PC-3 (cell line): ENCODE measurements around the gene DYRK3. TPM values are rescaled to one million over a fixed set of nuclear protein-coding genes. Genes with fewer than 3 reads are reported as not detected.
"Not testable (repeated sequence)": the region's sequence is repeated elsewhere in the genome, so short reads cannot be mapped to it uniquely, and the experiment has no call there.

Source experiments
- ATAC-seq: fragments of 200-7000 bp; cut with Tn5 transposase; 2 replicates; pipeline ENCODE4 v1.9.1; 2020; ENCODE audit warnings: mild to moderate bottlenecking, moderate library complexity
- BruUV-seq: library from RNA; stranded (reverse); fragments of 400-500 nt; replicated peaks from 2 replicates; lab custom pipeline; 2021; lab: Mats Ljungman, UMichigan
- CTCF ChIA-PET: fragments of 300-600 bp; sonication (Branson Sonifier 250); formaldehyde crosslinking; loops from one replicate; lab custom pipeline; 2022; ENCODE audit warnings: antibody characterized with exemption; lab: Charles Lee
- POLR2A ChIA-PET: fragments of 300-600 bp; sonication (Branson Sonifier 250); formaldehyde crosslinking; loops from one replicate; lab custom pipeline; 2022; ENCODE audit warnings: antibody characterized with exemption; ENCODE audit not compliant: unreplicated experiment; lab: Charles Lee
- DNase-seq: peaks from one replicate; pipeline ENCODE4 v3.0.0-alpha.2; 2015
- H2AFZ ChIP-seq: fragments of 300-600 bp; sonication (generic); 2 replicates; pipeline ENCODE4 v1.6.0; 2016; ENCODE audit warnings: antibody characterized with exemption, low read length
- H3F3A ChIP-seq: fragments of 300-600 bp; sonication (generic); one replicate; pipeline ENCODE4 v1.6.0; 2017; ENCODE audit warnings: antibody characterized with exemption, low read length, control low read depth, mild to moderate bottlenecking; ENCODE audit not compliant: unreplicated experiment
- H3K27ac ChIP-seq: fragments of 300-600 bp; sonication (generic); 2 replicates; pipeline ENCODE4 v1.5.1; 2016; ENCODE audit warnings: mild to moderate bottlenecking, low read length
- H3K27me3 ChIP-seq: fragments of 300-600 bp; sonication (generic); 2 replicates; pipeline ENCODE4 v1.6.1; 2016; ENCODE audit warnings: low read length, mixed read lengths
- H3K36me3 ChIP-seq: fragments of 300-600 bp; sonication (generic); 2 replicates; pipeline ENCODE4 v1.6.1; 2016; ENCODE audit warnings: low read depth, mixed run types, low read length, mixed read lengths
- H3K4me1 ChIP-seq: fragments of 300-600 bp; sonication (generic); 2 replicates; pipeline ENCODE4 v1.5.1; 2016; ENCODE audit warnings: low read length; ENCODE audit not compliant: insufficient read depth
- H3K4me2 ChIP-seq: fragments of 300-600 bp; sonication (generic); 2 replicates; pipeline ENCODE4 v1.6.0; 2016; ENCODE audit warnings: low read length
- H3K4me3 ChIP-seq: fragments of 300-600 bp; sonication (generic); 2 replicates; pipeline ENCODE4 v1.5.1; 2016; ENCODE audit warnings: mild to moderate bottlenecking, low read length, mixed read lengths
- H3K79me2 ChIP-seq: fragments of 300-600 bp; sonication (generic); 2 replicates; pipeline ENCODE4 v1.6.1; 2017; ENCODE audit warnings: low read length, mixed read lengths
- H3K9ac ChIP-seq: fragments of 300-600 bp; sonication (generic); 2 replicates; pipeline ENCODE4 v1.6.0; 2016; ENCODE audit warnings: mild to moderate bottlenecking, low read length
- H3K9me2 ChIP-seq: fragments of 300-600 bp; sonication (generic); replicated peaks from 2 replicates; pipeline ENCODE4 v1.6.1; 2016; ENCODE audit warnings: mixed run types, low read length, mixed read lengths
- H3K9me3 ChIP-seq: fragments of 300-600 bp; sonication (generic); 2 replicates; pipeline ENCODE4 v1.6.1; 2016; ENCODE audit warnings: low read length, mixed read lengths
- H4K20me1 ChIP-seq: fragments of 300-600 bp; sonication (generic); 2 replicates; pipeline ENCODE4 v1.6.1; 2016; ENCODE audit warnings: low read length, mixed read lengths
- CTCF ChIP-seq: fragments of 300-600 bp; sonication (generic); conservative IDR thresholded peaks from 2 replicates; pipeline ENCODE4 v1.5.1; 2017; ENCODE audit warnings: antibody characterized with exemption, low read depth, mild to moderate bottlenecking, low read length
- EZH2 ChIP-seq: fragments of 300-600 bp; sonication (generic); IDR thresholded peaks from one replicate; pipeline ENCODE4 v1.6.1; 2017; ENCODE audit warnings: antibody characterized with exemption, mild to moderate bottlenecking, low read length; ENCODE audit not compliant: unreplicated experiment
- EZH2phosphoT487 ChIP-seq: fragments of 300-600 bp; sonication (generic); IDR thresholded peaks from 2 replicates; pipeline ENCODE4 v1.6.1; 2018; ENCODE audit warnings: mild to moderate bottlenecking, antibody characterized with exemption, low read length, borderline replicate concordance
- intact Hi-C: fragments of 100-400 bp; cut with micrococcal nuclease; formaldehyde crosslinking; loops from 2 replicates; pipeline ENCODE4 v1.9.0; 2023
- total RNA-seq: library from RNA; depleted of rRNA; stranded (reverse); fragments of >200 nt; gene quantifications from 2 replicates; pipeline ENCODE4 v1.2.3, GENCODE V29; 2014

The DYRK3 gene
- total RNA-seq, 1 experiment from 2014 or later: 12.1 TPM

GRCh38 chr1:206636671-206637070 lies 1.3 kb downstream of the DYRK3 start:
- no TSS peak for BruUV-seq
- 0 out of 2 replicates have a peak, but pooled peaks cover 3% of the 10 kb centered on the region for H3K79me2 ChIP-seq
- ChIA-PET POLR2A (no interaction called here), CTCF (interaction anchor here (4.8 kb wide), 1 partner anchor 27 kb away, joined by 71 read pairs; no protein-coding TSS in a partner anchor)
- H3K27ac ChIP-seq: no peak overlapping the region
- no peaks in the 10 kb centered on the region for H3F3A ChIP-seq
- intact Hi-C loops: loop anchor here (10.0 kb wide), 1 partner anchor 418 kb away; the partner anchor contains the start of genes PFKFB2 and YOD1
- H2AFZ ChIP-seq: no peak overlapping the region
- peak overlapping the region; percentile 85 for H3K4me3 ChIP-seq
- peak overlapping the region; percentile 89 for H3K4me2 ChIP-seq
- TF ChIP-seq CTCF (0 out of 2 replicates have a peak, but pooled peaks have one; percentile 9), EZH2 (no peak)
- H3K36me3 ChIP-seq: no peaks in the 10 kb centered on the region
- H3K27me3 ChIP-seq: no peaks in the 10 kb centered on the region
- peak overlapping the region; percentile 71; the same call in 1 of the 2 replicates for H3K9ac ChIP-seq
- no peak for ATAC-seq
- no peaks in the 10 kb centered on the region for H3K9me3 ChIP-seq
- H4K20me1 ChIP-seq: no peaks in the 10 kb centered on the region
- no peaks in the 10 kb centered on the region for H3K9me2 ChIP-seq
- peaks cover 21% of the 10 kb centered on the region for H3K4me1 ChIP-seq
- DNase-seq: no peak

DNA sequence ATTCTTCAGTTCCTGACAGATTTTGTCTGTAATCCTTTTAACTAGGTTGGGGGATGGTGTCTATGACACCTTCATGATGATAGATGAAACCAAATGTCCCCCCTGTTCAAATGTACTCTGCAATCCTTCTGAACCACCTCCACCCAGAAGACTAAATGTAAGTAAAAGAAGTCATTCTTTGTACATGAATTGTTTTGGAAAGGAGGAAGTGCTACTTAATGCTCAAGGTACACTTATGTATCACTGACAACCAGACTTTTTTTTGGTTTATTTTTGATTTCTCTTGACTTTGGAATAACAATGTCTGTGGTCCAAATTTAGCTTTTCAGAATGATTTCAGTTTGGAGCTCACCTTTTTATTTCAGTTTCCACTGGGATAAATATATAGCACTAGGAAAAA lies 2.3 kb downstream of the DYRK3 start:
- no peak for DNase-seq
- Histone ChIP-seq H3K4me1 (peaks cover 21% of the 10 kb centered on the region), H3K9ac (no peak overlapping the region), H3K4me3 (no peak overlapping the region), H3K9me2 (no peaks in the 10 kb centered on the region), H3K4me2 (peak overlapping the region; percentile 89), H3F3A (no peaks in the 10 kb centered on the region), H3K27ac (no peak overlapping the region), H4K20me1 (no peaks in the 10 kb centered on the region), H3K36me3 (no peaks in the 10 kb centered on the region), H3K27me3 (no peaks in the 10 kb centered on the region), H2AFZ (no peak overlapping the region), H3K9me3 (no peaks in the 10 kb centered on the region), H3K79me2 (0 out of 2 replicates have a peak, but pooled peaks cover 3% of the 10 kb centered on the region)
- no peak for TF ChIP-seq CTCF
- no peak for TF ChIP-seq EZH2
- no peak for TF ChIP-seq EZH2phosphoT487
- no peak for ATAC-seq
- intact Hi-C loops: loop anchor here (10.0 kb wide), 1 partner anchor 417 kb away; the partner anchor contains the start of genes PFKFB2 and YOD1
- ChIA-PET POLR2A (interaction anchor here (0.6 kb wide), 1 partner anchor 78 kb away, joined by 10 read pairs; no protein-coding TSS in a partner anchor), CTCF (no interaction called here)
- no TSS peak for BruUV-seq

- BruUV-seq, H3K4me1 ChIP-seq, H3K27me3 ChIP-seq, H3K9ac ChIP-seq, H3K79me2 ChIP-seq, CTCF ChIA-PET, H4K20me1 ChIP-seq, H3K36me3 ChIP-seq, DNase-seq, H2AFZ ChIP-seq, H3K9me2 ChIP-seq, H3F3A ChIP-seq, H3K27ac ChIP-seq, ATAC-seq, H3K4me2 ChIP-seq, H3K9me3 ChIP-seq, POLR2A ChIA-PET, H3K4me3 ChIP-seq, intact Hi-C loops: not testable (repeated sequence)
Measured at GRCh38 chr1:206642074-206642473, 6.7 kb downstream of the DYRK3 start.
